Transverse colon (tissue), 4 donors: Measurements from ENCODE around the gene FNDC1. TPM values are rescaled to one million over a fixed set of nuclear protein-coding genes. Genes with fewer than 3 reads are reported as not detected.

Experiments used
- DNase-seq: peaks from one replicate; pipeline ENCODE4 v3.0.0-alpha.2; 2019
- H3K27ac ChIP-seq, 4 donors: fragments of 200-600 bp; sonication (generic); 2 replicates each; pipeline ENCODE4 v1.5.1; 2016 to 2018; ENCODE audit warnings: inconsistent platforms in 4 of 4
- H3K27me3 ChIP-seq: fragments of 200-600 bp; sonication (generic); 2 replicates; pipeline ENCODE4 v1.5.1; 2017; ENCODE audit warnings: inconsistent platforms
- H3K36me3 ChIP-seq, 4 donors: fragments of 200-600 bp; sonication (generic); 2 replicates each; pipeline ENCODE4 v1.5.1; 2017 to 2019; ENCODE audit warnings: inconsistent platforms in 4 of 4
- H3K4me1 ChIP-seq, 4 donors: fragments of 200-600 bp; sonication (generic); 2 replicates each; pipeline ENCODE4 v1.5.1; 2017 to 2020; ENCODE audit warnings: inconsistent platforms in 4 of 4
- H3K4me3 ChIP-seq, 4 donors: fragments of 200-600 bp; sonication (generic); 1 replicate in 1 of 4; 2 replicates in 3 of 4; pipeline versions ENCODE4 v1.5.1 to v1.6.1; 2017 to 2019; ENCODE audit warnings: inconsistent platforms in 4 of 4
- H3K9me3 ChIP-seq, 2 donors: fragments of 200-600 bp; sonication (generic); 2 replicates each; pipeline ENCODE4 v1.5.1; 2017 to 2019; ENCODE audit warnings: inconsistent platforms in 2 of 2
- CTCF ChIP-seq, 5 experiments: fragments of 200-600 bp in 3 of 5; fragments of 450-650 bp in 2 of 5; sonication (generic) in 3 of 5; IDR thresholded peaks; 1 replicate in 2 of 5; 2 replicates in 3 of 5; pipeline ENCODE4 v1.5.1; 2016 to 2017; ENCODE audit warnings: antibody characterized with exemption in 5 of 5, inconsistent platforms in 3 of 5, mild to moderate bottlenecking in 2 of 5, moderate library complexity in 1 of 5
- EP300 ChIP-seq: sonication (generic); formaldehyde crosslinking; IDR thresholded peaks from one replicate; pipeline ENCODE4 v1.6.1; 2017; ENCODE audit warnings: antibody characterized with exemption, low read depth
- POLR2A ChIP-seq: fragments of 450-650 bp; IDR thresholded peaks from one replicate; pipeline ENCODE4 v1.6.1; 2016; ENCODE audit warnings: antibody characterized with exemption, mild to moderate bottlenecking, moderate library complexity
- POLR2AphosphoS5 ChIP-seq, 3 donors: sonication (generic); formaldehyde crosslinking; IDR thresholded peaks; one replicate each; pipeline ENCODE4 v1.6.1; 2016; ENCODE audit warnings: antibody characterized with exemption in 3 of 3
- WGBS, 2 donors: methylation state at CpG; one replicate each; pipeline ENCODE4 v1.1.5; 2018; ENCODE audit warnings: low coverage in 1 of 2; 5-methylcytosine and 5-hydroxymethylcytosine counted together
- in situ Hi-C, 4 donors: fragments of 200-750 bp; cut with MboI; loops; one replicate each; pipeline versions ENCODE4 v1.15.0 to v1.15.1; 2017; ENCODE audit warnings: low sequenced_read_pairs in 3 of 4, low pct_ligation_motif_present in 1 of 4, low pct_unique_long_range_greater_than_20kb in 1 of 4
- intact Hi-C: fragments of 100-400 bp; cut with DNase I; formaldehyde crosslinking; loops from one replicate; pipeline ENCODE4 v1.15.1; 2023; ENCODE audit warnings: low total_unique reads
- total RNA-seq, 4 donors: library from RNA; depleted of rRNA; stranded (reverse); fragments of >200 nt; gene quantifications; one replicate each; pipeline ENCODE4 v1.1.0, GENCODE V29; 2016

The FNDC1 gene
- total RNA-seq, 4 donors from 2014 or later, result 0.64 to 14.2 (median 2.4) TPM

- no peaks in the 10 kb centered on the region for H3K9me3 ChIP-seq
- intact Hi-C loops, result no loop called here
- TF ChIP-seq CTCF (IDR thresholded peaks at IDR 0.05) (no peak), EP300 (no peak), POLR2AphosphoS5 (IDR thresholded peaks at IDR 0.05) (no peak), POLR2A (no peak)
- H3K27me3 ChIP-seq, result no peaks in the 10 kb centered on the region
- no peak for DNase-seq
- WGBS, 2 donors, result 70 to 89% methylated on average over 5 of the region's 5 CpGs
- no peaks in the 10 kb centered on the region for H3K4me1 ChIP-seq
- in situ Hi-C loops, result loop anchor here in 2 of 4 donors (10.0 to 25.0 kb wide), 3 partner anchors 110 to 913 kb away; no protein-coding TSS in a partner anchor
- no peak overlapping the region for H3K4me3 ChIP-seq
- H3K36me3 ChIP-seq, result no peaks in the 10 kb centered on the region
- H3K27ac ChIP-seq, result no peak overlapping the region
These were observed 44.1 kb upstream of the FNDC1 start for GRCh38 chr6:159125014-159125609.

GRCh38 chr6:159125951-159126352 lies 43.2 kb upstream of the FNDC1 start:
- no peak overlapping the region for H3K27ac ChIP-seq
- WGBS, 2 donors, result 72% methylated on average over 5 of the region's 5 CpGs; no CpG with 5 or more reads in 1 of the 2 donors
- intact Hi-C loops, result no loop called here
- no peak overlapping the region for H3K4me3 ChIP-seq
- TF ChIP-seq CTCF (IDR thresholded peaks at IDR 0.05) (no peak), POLR2A (no peak), EP300 (no peak), POLR2AphosphoS5 (IDR thresholded peaks at IDR 0.05) (no peak)
- H3K27me3 ChIP-seq, result no peaks in the 10 kb centered on the region
- no peaks in the 10 kb centered on the region for H3K9me3 ChIP-seq
- no peaks in the 10 kb centered on the region for H3K4me1 ChIP-seq
- in situ Hi-C loops, result loop anchor here in 2 of 4 donors (10.0 to 25.0 kb wide), 3 partner anchors 111 to 914 kb away; no protein-coding TSS in a partner anchor
- no peaks in the 10 kb centered on the region for H3K36me3 ChIP-seq
- DNase-seq, result no peak

- no peak overlapping the region for H3K27ac ChIP-seq
- 33 to 79% methylated on average over 1 to 5 of the region's 5 CpGs for WGBS, 2 donors
- intact Hi-C loops, result no loop called here
These were observed 42.6 kb upstream of the FNDC1 start for GRCh38 chr6:159126590-159126989.

GRCh38 chr6:159127701-159128100 lies 41.5 kb upstream of the FNDC1 start:
- H3K4me1 ChIP-seq, result no peaks in the 10 kb centered on the region
- no peak overlapping the region for H3K27ac ChIP-seq
- WGBS, 2 donors, result 67% methylated on average over 7 of the region's 12 CpGs; no CpG with 5 or more reads in 1 of the 2 donors

More at GRCh38 chr6:159126590-159126989, 42.6 kb upstream of the FNDC1 start:
- Histone ChIP-seq H3K9me3 (no peaks in the 10 kb centered on the region), H3K4me3 (no peak overlapping the region), H3K36me3 (no peaks in the 10 kb centered on the region), H3K4me1 (no peaks in the 10 kb centered on the region), H3K27me3 (no peaks in the 10 kb centered on the region)
- in situ Hi-C loops, result loop anchor here in 2 of 4 donors (10.0 to 25.0 kb wide), 3 partner anchors 112 to 914 kb away; no protein-coding TSS in a partner anchor
- DNase-seq, result no peak
- no peak for TF ChIP-seq CTCF (IDR thresholded peaks at IDR 0.05)

More at GRCh38 chr6:159127701-159128100, 41.5 kb upstream of the FNDC1 start:
- Histone ChIP-seq H3K27me3 (no peaks in the 10 kb centered on the region), H3K4me3 (no peak overlapping the region), H3K36me3 (no peaks in the 10 kb centered on the region), H3K9me3 (no peaks in the 10 kb centered on the region)
- no peak for TF ChIP-seq POLR2AphosphoS5 (IDR thresholded peaks at IDR 0.05)
- TF ChIP-seq CTCF (IDR thresholded peaks at IDR 0.05), result no peak
- no peak for TF ChIP-seq EP300
- TF ChIP-seq POLR2A, result no peak
- in situ Hi-C loops, result loop anchor here in 2 of 4 donors (10.0 to 25.0 kb wide), 3 partner anchors 113 to 915 kb away; no protein-coding TSS in a partner anchor
- intact Hi-C loops, result no loop called here
- no peak for DNase-seq
